Neural progenitor cell (in vitro differentiated cells): ENCODE results near the gene MRPS14.

Experiments used
- EZH2 ChIP-seq: fragments of 200-600 bp; sonication (generic); IDR thresholded peaks from 2 replicates; pipeline ENCODE4 v1.6.1; 2017; ENCODE audit warnings: antibody characterized with exemption, mild to moderate bottlenecking, moderate library complexity
- EZH2phosphoT487 ChIP-seq: fragments of 200-600 bp; sonication (generic); IDR thresholded peaks from 2 replicates; pipeline ENCODE4 v1.6.1; 2017; ENCODE audit warnings: antibody characterized with exemption
- TF ChIP-seq, protein P1 (sequence below): fragments of 200-600 bp; sonication (generic); IDR thresholded peaks from 2 replicates; pipeline ENCODE4 v1.5.1; 2017; ENCODE audit warnings: antibody characterized with exemption, mild to moderate bottlenecking

DNA sequence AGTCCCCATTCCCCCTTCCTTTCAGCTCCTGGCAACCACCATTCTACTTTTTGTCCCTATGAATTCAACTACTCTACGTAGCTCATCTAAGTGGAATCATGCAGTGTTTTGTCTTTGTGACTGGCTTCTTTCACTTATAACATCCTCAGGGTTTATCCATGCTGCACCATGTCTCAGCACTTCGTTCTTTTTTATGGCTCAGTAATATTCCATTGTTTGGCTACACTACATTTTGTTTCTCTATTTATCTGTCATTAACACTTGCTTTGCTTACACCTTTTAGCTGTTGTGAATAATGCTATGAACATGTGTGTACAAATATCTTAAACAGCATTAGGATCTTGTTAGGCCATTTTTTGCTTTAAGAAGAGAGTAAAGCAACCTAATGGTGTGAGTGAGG is 1.5 kb upstream of the MRPS14 start:
- TF ChIP-seq, protein P1, sequence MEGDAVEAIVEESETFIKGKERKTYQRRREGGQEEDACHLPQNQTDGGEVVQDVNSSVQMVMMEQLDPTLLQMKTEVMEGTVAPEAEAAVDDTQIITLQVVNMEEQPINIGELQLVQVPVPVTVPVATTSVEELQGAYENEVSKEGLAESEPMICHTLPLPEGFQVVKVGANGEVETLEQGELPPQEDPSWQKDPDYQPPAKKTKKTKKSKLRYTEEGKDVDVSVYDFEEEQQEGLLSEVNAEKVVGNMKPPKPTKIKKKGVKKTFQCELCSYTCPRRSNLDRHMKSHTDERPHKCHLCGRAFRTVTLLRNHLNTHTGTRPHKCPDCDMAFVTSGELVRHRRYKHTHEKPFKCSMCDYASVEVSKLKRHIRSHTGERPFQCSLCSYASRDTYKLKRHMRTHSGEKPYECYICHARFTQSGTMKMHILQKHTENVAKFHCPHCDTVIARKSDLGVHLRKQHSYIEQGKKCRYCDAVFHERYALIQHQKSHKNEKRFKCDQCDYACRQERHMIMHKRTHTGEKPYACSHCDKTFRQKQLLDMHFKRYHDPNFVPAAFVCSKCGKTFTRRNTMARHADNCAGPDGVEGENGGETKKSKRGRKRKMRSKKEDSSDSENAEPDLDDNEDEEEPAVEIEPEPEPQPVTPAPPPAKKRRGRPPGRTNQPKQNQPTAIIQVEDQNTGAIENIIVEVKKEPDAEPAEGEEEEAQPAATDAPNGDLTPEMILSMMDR = no peak
- TF ChIP-seq EZH2 = no peak
- TF ChIP-seq EZH2phosphoT487 = no peak
